Measurements from ENCODE around the gene RNF175. TPM values are rescaled to one million over a fixed set of nuclear protein-coding genes. Genes with fewer than 3 reads are reported as not detected.

The RNF175 gene
- total RNA-seq, 1 donor from 2014 or later: not detected

GRCh38 chr4:153799694-153800074 lies 39.9 kb upstream of the RNF175 start:
- Histone ChIP-seq H3K36me3 (no peaks in the 10 kb centered on the region), H3K4me1 (no peaks in the 10 kb centered on the region), H3K4me3 (no peak overlapping the region), H3K27ac (no peak overlapping the region), H3K27me3 (no peaks in the 10 kb centered on the region), H3K9me3 (no peaks in the 10 kb centered on the region)
- no peak for TF ChIP-seq CTCF (IDR thresholded peaks at IDR 0.05)
- intact Hi-C loops (cut with DNase I): no loop called here
- no peak for DNase-seq (ENCODE audit: low spot score in 2 of 2)

- intact Hi-C loops (cut with DNase I): no loop called here
- TF ChIP-seq CTCF (IDR thresholded peaks at IDR 0.05): no peak
- DNase-seq (ENCODE audit: low spot score in 2 of 2): no peak
- H3K4me1 ChIP-seq: no peaks in the 10 kb centered on the region
- H3K27me3 ChIP-seq: no peaks in the 10 kb centered on the region
- H3K36me3 ChIP-seq: no peaks in the 10 kb centered on the region
- no peaks in the 10 kb centered on the region for H3K9me3 ChIP-seq
- H3K27ac ChIP-seq: no peak overlapping the region
- H3K4me3 ChIP-seq: no peak overlapping the region
Observed at GRCh38 chr4:153798901-153799693, 39.3 kb upstream of the RNF175 start.

GRCh38 chr4:153798420-153798819 lies 38.6 kb upstream of the RNF175 start:
- no peak for TF ChIP-seq CTCF (IDR thresholded peaks at IDR 0.05)
- H3K4me3 ChIP-seq: no peak overlapping the region
- H3K9me3 ChIP-seq: no peaks in the 10 kb centered on the region
- DNase-seq (ENCODE audit: low spot score in 2 of 2): no peak
- no peaks in the 10 kb centered on the region for H3K4me1 ChIP-seq
- H3K27ac ChIP-seq: no peak overlapping the region
- intact Hi-C loops (cut with DNase I): no loop called here
- no peaks in the 10 kb centered on the region for H3K27me3 ChIP-seq
- H3K36me3 ChIP-seq: no peaks in the 10 kb centered on the region

GRCh38 chr4:153794006-153794405 lies 34.2 kb upstream of the RNF175 start:
- TF ChIP-seq CTCF (IDR thresholded peaks at IDR 0.05): no peak
- Histone ChIP-seq H3K27ac (no peak overlapping the region), H3K9me3 (no peaks in the 10 kb centered on the region), H3K36me3 (no peaks in the 10 kb centered on the region), H3K4me1 (peaks cover 6 to 27% of the 10 kb centered on the region in 2 donors), H3K27me3 (peaks cover 21% of the 10 kb centered on the region), H3K4me3 (no peak overlapping the region)
- intact Hi-C loops (cut with DNase I): no loop called here
- DNase-seq (ENCODE audit: low spot score in 2 of 2): no peak

- no peak for DNase-seq (ENCODE audit: low spot score in 2 of 2)
- Histone ChIP-seq H3K9me3 (no peaks in the 10 kb centered on the region), H3K27me3 (peaks cover 28% of the 10 kb centered on the region), H3K4me1 (peaks cover 6 to 33% of the 10 kb centered on the region in 2 donors), H3K36me3 (no peaks in the 10 kb centered on the region), H3K4me3 (peak overlapping the region; percentile 30 to 55), H3K27ac (no peak overlapping the region)
- intact Hi-C loops (cut with DNase I): no loop called here
- TF ChIP-seq CTCF (IDR thresholded peaks at IDR 0.05): no peak
Observed at GRCh38 chr4:153792618-153793247, 32.9 kb upstream of the RNF175 start.

All from ascending aorta (tissue), 2 donors.